Astrocyte (in vitro differentiated cells and primary cell): ENCODE data around the gene MESP1. TPM values are rescaled to one million over a fixed set of nuclear protein-coding genes. Genes with fewer than 3 reads are reported as not detected.

Experiments used
- DNase-seq: peaks from one replicate; pipeline ENCODE4 v3.0.0-alpha.2; 2010; ENCODE audit warnings: low read depth
- FAIRE-seq: peaks from 2 replicates; lab custom pipeline; 2011; peaks lifted over from hg19 to GRCh38; lab: Jason Lieb, UNC
- H2AFZ ChIP-seq: 2 replicates; pipeline ENCODE4 v1.6.0; 2012; ENCODE audit warnings: low read depth, low read length, inconsistent platforms
- H3K27ac ChIP-seq: 2 replicates; pipeline ENCODE4 v1.5.1; 2011; ENCODE audit warnings: low read depth, low read length, inconsistent platforms
- H3K27me3 ChIP-seq: 2 replicates; pipeline ENCODE4 v1.6.0; 2011; ENCODE audit warnings: low read length, inconsistent platforms; ENCODE audit not compliant: insufficient read depth
- H3K36me3 ChIP-seq: 2 replicates; pipeline ENCODE4 v1.5.1; 2011; ENCODE audit warnings: low read length, inconsistent platforms; ENCODE audit not compliant: insufficient read depth
- H3K4me1 ChIP-seq: 2 replicates; pipeline ENCODE4 v1.5.1; 2011; ENCODE audit warnings: low read length, inconsistent platforms; ENCODE audit not compliant: insufficient read depth
- H3K4me2 ChIP-seq: 2 replicates; pipeline ENCODE4 v1.6.0; 2012; ENCODE audit warnings: low read length, inconsistent platforms
- H3K4me3 ChIP-seq: 2 replicates; pipeline ENCODE4 v1.5.1; 2011; ENCODE audit warnings: low read depth, mild to moderate bottlenecking, low read length, inconsistent platforms; ENCODE audit not compliant: insufficient read depth
- H3K79me2 ChIP-seq: 2 replicates; pipeline ENCODE4 v1.6.0; 2012; ENCODE audit warnings: mild to moderate bottlenecking, low read length, inconsistent platforms; ENCODE audit not compliant: insufficient read depth
- H3K9ac ChIP-seq: 2 replicates; pipeline ENCODE4 v1.6.0; 2012; ENCODE audit warnings: mild to moderate bottlenecking, low read length, inconsistent platforms
- H3K9me3 ChIP-seq: 2 replicates; pipeline ENCODE4 v1.5.1; 2012; ENCODE audit warnings: low read depth, mild to moderate bottlenecking, low read length, inconsistent platforms; ENCODE audit not compliant: insufficient read depth
- H4K20me1 ChIP-seq: 2 replicates; pipeline ENCODE4 v1.6.0; 2012; ENCODE audit warnings: low read length, inconsistent platforms; ENCODE audit not compliant: insufficient read depth
- H3K27ac Mint-ChIP-seq: one replicate; pipeline ENCODE4 v1.8.0; 2021; ENCODE audit warnings: mild to moderate bottlenecking, mixed read lengths; ENCODE audit not compliant: unreplicated experiment
- H3K27me3 Mint-ChIP-seq: one replicate; pipeline ENCODE4 v1.8.0; 2021; ENCODE audit warnings: low read depth, mixed read lengths; ENCODE audit not compliant: unreplicated experiment
- H3K36me3 Mint-ChIP-seq: one replicate; pipeline ENCODE4 v1.8.0; 2021; ENCODE audit warnings: low read depth, mixed read lengths; ENCODE audit not compliant: unreplicated experiment
- H3K4me1 Mint-ChIP-seq: one replicate; pipeline ENCODE4 v1.8.0; 2021; ENCODE audit warnings: low read depth, mixed read lengths; ENCODE audit not compliant: unreplicated experiment
- H3K4me3 Mint-ChIP-seq: one replicate; pipeline ENCODE4 v1.8.0; 2021; ENCODE audit warnings: mild to moderate bottlenecking, moderate library complexity, mixed read lengths; ENCODE audit not compliant: unreplicated experiment
- H3K9me3 Mint-ChIP-seq: one replicate; pipeline ENCODE4 v1.8.0; 2021; ENCODE audit warnings: mild to moderate bottlenecking, mixed read lengths; ENCODE audit not compliant: unreplicated experiment
- EZH2 ChIP-seq: IDR thresholded peaks from 2 replicates; pipeline ENCODE4 v1.6.1; 2012; ENCODE audit warnings: mild to moderate bottlenecking, low read length, inconsistent platforms; ENCODE audit not compliant: insufficient read depth
- total RNA-seq: library from RNA; stranded (reverse); gene quantifications from 2 replicates; pipeline ENCODE4 v1.2.1, GENCODE V29; 2021
- TF ChIP-seq, protein P1 (sequence below): IDR thresholded peaks from 2 replicates; pipeline ENCODE4 v1.5.1; 2011; ENCODE audit warnings: low read depth, mild to moderate bottlenecking, inconsistent platforms, low read length, moderate library complexity; ENCODE audit not compliant: insufficient read depth

MESP1 gene
- total RNA-seq, 1 donor from 2014 or later = not detected

DNA sequence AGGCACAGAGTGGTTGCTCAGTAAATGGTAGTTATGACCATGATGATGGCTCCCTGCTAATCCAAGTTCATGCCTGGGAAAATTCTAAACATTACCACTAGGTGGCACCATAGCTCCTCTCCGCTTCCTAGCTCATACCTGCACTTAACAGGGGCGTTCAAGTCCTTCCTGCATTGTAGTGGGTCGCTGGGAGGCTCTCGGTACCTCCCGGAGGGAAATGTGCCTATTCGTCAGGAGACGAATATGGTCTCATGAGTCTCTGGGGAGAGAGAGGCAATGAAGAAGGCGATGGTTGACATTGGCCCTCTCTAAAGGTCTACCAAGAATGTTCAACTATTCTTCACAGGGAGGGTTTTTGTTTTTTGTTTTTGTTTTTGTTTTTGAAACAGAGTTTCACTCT is 10.9 kb downstream of the MESP1 start:
- Histone ChIP-seq H3K27ac (no peak overlapping the region), H3K4me3 (no peak overlapping the region), H2AFZ (no peak overlapping the region), H4K20me1 (no peaks in the 10 kb centered on the region), H3K79me2 (no peaks in the 10 kb centered on the region), H3K9ac (no peak overlapping the region), H3K27me3 (peaks cover 8% of the 10 kb centered on the region), H3K9me3 (no peaks in the 10 kb centered on the region), H3K4me1 (no peaks in the 10 kb centered on the region), H3K4me2 (peak overlapping the region; percentile 36), H3K36me3 (no peaks in the 10 kb centered on the region)
- DNase-seq (peak; percentile 42), FAIRE-seq (peak; percentile 99)
- TF ChIP-seq, protein P1, sequence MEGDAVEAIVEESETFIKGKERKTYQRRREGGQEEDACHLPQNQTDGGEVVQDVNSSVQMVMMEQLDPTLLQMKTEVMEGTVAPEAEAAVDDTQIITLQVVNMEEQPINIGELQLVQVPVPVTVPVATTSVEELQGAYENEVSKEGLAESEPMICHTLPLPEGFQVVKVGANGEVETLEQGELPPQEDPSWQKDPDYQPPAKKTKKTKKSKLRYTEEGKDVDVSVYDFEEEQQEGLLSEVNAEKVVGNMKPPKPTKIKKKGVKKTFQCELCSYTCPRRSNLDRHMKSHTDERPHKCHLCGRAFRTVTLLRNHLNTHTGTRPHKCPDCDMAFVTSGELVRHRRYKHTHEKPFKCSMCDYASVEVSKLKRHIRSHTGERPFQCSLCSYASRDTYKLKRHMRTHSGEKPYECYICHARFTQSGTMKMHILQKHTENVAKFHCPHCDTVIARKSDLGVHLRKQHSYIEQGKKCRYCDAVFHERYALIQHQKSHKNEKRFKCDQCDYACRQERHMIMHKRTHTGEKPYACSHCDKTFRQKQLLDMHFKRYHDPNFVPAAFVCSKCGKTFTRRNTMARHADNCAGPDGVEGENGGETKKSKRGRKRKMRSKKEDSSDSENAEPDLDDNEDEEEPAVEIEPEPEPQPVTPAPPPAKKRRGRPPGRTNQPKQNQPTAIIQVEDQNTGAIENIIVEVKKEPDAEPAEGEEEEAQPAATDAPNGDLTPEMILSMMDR = peak; percentile 92
- no peak for TF ChIP-seq EZH2
- H3K4me1 Mint-ChIP-seq = no peaks in the 10 kb centered on the region
- H3K27me3 Mint-ChIP-seq = peaks cover 58% of the 10 kb centered on the region
- H3K4me3 Mint-ChIP-seq = no peak overlapping the region
- peak overlapping the region; percentile 26 for H3K27ac Mint-ChIP-seq
- no peaks in the 10 kb centered on the region for H3K36me3 Mint-ChIP-seq
- peaks cover 5% of the 10 kb centered on the region for H3K9me3 Mint-ChIP-seq

DNA sequence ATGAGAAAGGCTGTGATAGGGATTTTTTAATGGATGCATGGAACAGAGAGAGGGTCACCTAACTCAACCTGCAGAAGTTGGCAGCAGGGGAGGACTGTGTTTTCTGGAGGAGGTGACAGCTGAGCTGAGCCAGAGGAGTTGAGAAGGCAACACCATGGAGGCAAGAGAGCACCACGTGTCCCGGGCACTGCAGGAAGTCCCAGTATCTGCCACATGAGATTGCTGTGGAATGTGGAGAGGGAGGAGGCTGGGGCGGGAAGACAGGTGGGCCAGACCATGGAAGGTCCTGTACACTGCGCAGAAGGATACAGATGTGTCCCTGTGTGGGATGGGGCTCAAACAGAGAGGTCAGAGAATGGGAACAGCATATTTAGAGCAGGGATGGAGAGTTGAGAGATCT is 15.3 kb downstream of the MESP1 start:
- H2AFZ ChIP-seq = no peak overlapping the region
- peaks cover 7% of the 10 kb centered on the region for H3K9me3 Mint-ChIP-seq

More for the DNA sequence above, 15.3 kb downstream of the MESP1 start:
- DNase-seq (no peak), FAIRE-seq (no peak)
- no peaks in the 10 kb centered on the region for H3K36me3 Mint-ChIP-seq
- Histone ChIP-seq H3K4me1 (no peaks in the 10 kb centered on the region), H3K79me2 (no peaks in the 10 kb centered on the region), H3K9ac (no peak overlapping the region), H4K20me1 (no peaks in the 10 kb centered on the region), H3K27me3 (peaks cover 25% of the 10 kb centered on the region), H3K4me2 (no peak overlapping the region), H3K27ac (no peak overlapping the region), H3K9me3 (no peaks in the 10 kb centered on the region), H3K36me3 (no peaks in the 10 kb centered on the region), H3K4me3 (no peak overlapping the region)
- H3K4me3 Mint-ChIP-seq = no peak overlapping the region
- no peak overlapping the region for H3K27ac Mint-ChIP-seq
- H3K4me1 Mint-ChIP-seq = no peaks in the 10 kb centered on the region
- TF ChIP-seq EZH2 = no peak
- TF ChIP-seq, protein P1 = no peak
- H3K27me3 Mint-ChIP-seq = peaks cover 76% of the 10 kb centered on the region
